HepG2 (cell line): ENCODE data around the gene DTNB. TPM values are rescaled to one million over a fixed set of nuclear protein-coding genes. Genes with fewer than 3 reads are reported as not detected.

ENCODE experiments used
- ATAC-seq: fragments of 200-7000 bp; cut with Tn5 transposase; 3 replicates; pipeline ENCODE4 v1.9.1; 2020; ENCODE audit warnings: mild to moderate bottlenecking, moderate library complexity
- BruUV-seq: library from RNA; stranded (reverse); fragments of 400-500 nt; replicated peaks from 2 replicates; lab custom pipeline; 2021; lab: Mats Ljungman, UMichigan
- CTCF ChIA-PET: fragments of 300-600 bp; formaldehyde crosslinking; extraction: SDS; loops from one replicate; lab custom pipeline; 2021; ENCODE audit warnings: low total read pairs, inconsistent platforms, low intra/inter-chr PET ratio; lab: Yijun Ruan, JAX
- POLR2A ChIA-PET: fragments of 350-600 bp; sonication (Branson Sonifier 250); formaldehyde crosslinking; loops from one replicate; lab custom pipeline; 2020; ENCODE audit warnings: antibody characterized with exemption, inconsistent platforms; lab: Yijun Ruan, JAX
- DNase-seq: peaks from one replicate; pipeline ENCODE4 v3.0.0-alpha.2; 2015; ENCODE audit warnings: low spot score
- FAIRE-seq: peaks from 3 replicates; lab custom pipeline; 2011; peaks lifted over from hg19 to GRCh38; lab: Jason Lieb, UNC
- H2AFZ ChIP-seq: one replicate; pipeline ENCODE4 v1.6.1; 2011; ENCODE audit warnings: low read length, inconsistent platforms
- H3K27ac ChIP-seq: fragments of 300-600 bp; 3 replicates; pipeline ENCODE4 v1.8.0; 2011; ENCODE audit warnings: mixed run types, mild to moderate bottlenecking, mixed read lengths, low read length, inconsistent platforms; ENCODE audit not compliant: insufficient read depth; ENCODE audit errors: extremely low read length
- H3K27me3 ChIP-seq, 2 experiments: fragments of 200-600 bp in 1 of 2; 2 replicates in 1 of 2; 3 replicates in 1 of 2; pipeline versions ENCODE4 v1.6.0 to v1.8.0; 2011; ENCODE audit warnings: low read length in 2 of 2, mild to moderate bottlenecking in 2 of 2, moderate library complexity in 2 of 2, inconsistent platforms in 1 of 2; ENCODE audit not compliant: insufficient read depth in 2 of 2, control insufficient read depth in 1 of 2
- H3K36me3 ChIP-seq, 2 experiments: fragments of 200-600 bp in 1 of 2; replicated peaks in 1 of 2; 2 replicates in 1 of 2; 3 replicates in 1 of 2; pipeline versions ENCODE4 v1.5.1 to v1.8.0; 2011; ENCODE audit warnings: low read length in 2 of 2, inconsistent platforms in 1 of 2; ENCODE audit not compliant: insufficient read depth in 2 of 2, control insufficient read depth in 1 of 2
- H3K4me1 ChIP-seq: 2 replicates; pipeline ENCODE4 v1.5.1; 2012; ENCODE audit warnings: low read length, inconsistent platforms; ENCODE audit not compliant: insufficient read depth
- H3K4me2 ChIP-seq: 2 replicates; pipeline ENCODE4 v1.6.0; 2011; ENCODE audit warnings: low read depth, low read length, inconsistent platforms
- H3K4me3 ChIP-seq, 3 experiments: fragments of 200-600 bp in 1 of 3; sonication (generic), shearing (Covaris generic) in 1 of 3; replicated peaks in 1 of 3; 2 replicates each; pipeline ENCODE4 v1.5.1; 2011 to 2016; ENCODE audit warnings: low read length in 3 of 3, inconsistent platforms in 2 of 3, low read depth in 2 of 3, mild to moderate bottlenecking in 2 of 3, control low read depth in 1 of 3, mixed read lengths in 1 of 3; ENCODE audit not compliant: insufficient read depth in 1 of 3
- H3K79me2 ChIP-seq: one replicate; pipeline ENCODE4 v1.6.1; 2011; ENCODE audit warnings: low read length, inconsistent platforms; ENCODE audit not compliant: insufficient read depth
- H3K9ac ChIP-seq: 2 replicates; pipeline ENCODE4 v1.6.0; 2011; ENCODE audit warnings: mild to moderate bottlenecking, low read depth, low read length, inconsistent platforms; ENCODE audit not compliant: insufficient read depth
- H3K9me3 ChIP-seq: 2 replicates; pipeline ENCODE4 v1.5.1; 2012; ENCODE audit warnings: mild to moderate bottlenecking, low read length
- H4K20me1 ChIP-seq: 2 replicates; pipeline ENCODE4 v1.6.0; 2011; ENCODE audit warnings: inconsistent platforms, mild to moderate bottlenecking, low read length, moderate library complexity; ENCODE audit not compliant: insufficient read depth
- BRD4 ChIP-seq: sonication (generic); formaldehyde crosslinking; IDR thresholded peaks from 2 replicates; pipeline ENCODE4 v1.4.0; 2020; ENCODE audit warnings: missing genetic modification reagents
- E2F5 ChIP-seq: sonication (generic); formaldehyde crosslinking; conservative IDR thresholded peaks from 2 replicates; pipeline ENCODE4 v1.4.0; 2020; ENCODE audit warnings: missing genetic modification reagents
- HOXA7 ChIP-seq: sonication (generic); formaldehyde crosslinking; IDR thresholded peaks from 2 replicates; pipeline ENCODE4 v1.8.1; 2022; ENCODE audit warnings: mild to moderate bottlenecking, missing genetic modification reagents, moderate library complexity
- IRF1 ChIP-seq: sonication (generic); formaldehyde crosslinking; IDR thresholded peaks from 2 replicates; pipeline ENCODE4 v1.4.0; 2020; ENCODE audit warnings: low read depth, mild to moderate bottlenecking, missing genetic modification reagents
- NCOA5 ChIP-seq: sonication (generic); formaldehyde crosslinking; IDR thresholded peaks from 2 replicates; pipeline ENCODE4 v1.4.0; 2020; ENCODE audit warnings: missing genetic modification reagents
- NR1H2 ChIP-seq: sonication (generic); formaldehyde crosslinking; IDR thresholded peaks from 2 replicates; pipeline ENCODE4 v1.8.1; 2022; ENCODE audit warnings: low read depth, missing genetic modification reagents, borderline replicate concordance
- PHB2 ChIP-seq: fragments of 450-650 bp; IDR thresholded peaks from 2 replicates; pipeline ENCODE4 v1.6.1; 2018; ENCODE audit not compliant: partially characterized antibody
- PHF8 ChIP-seq: sonication (generic); formaldehyde crosslinking; IDR thresholded peaks from 2 replicates; pipeline ENCODE4 v1.5.0; 2020; ENCODE audit warnings: missing genetic modification reagents
- SKI ChIP-seq: fragments of 450-650 bp; IDR thresholded peaks from one replicate; pipeline ENCODE4 v1.6.1; 2018; ENCODE audit warnings: mild to moderate bottlenecking; ENCODE audit not compliant: partially characterized antibody
- TBP ChIP-seq: sonication (generic); formaldehyde crosslinking; IDR thresholded peaks from 2 replicates; pipeline ENCODE4 v1.5.0; 2020; ENCODE audit warnings: missing genetic modification reagents
- ZBTB49 ChIP-seq: sonication (generic); formaldehyde crosslinking; IDR thresholded peaks from 2 replicates; pipeline ENCODE4 v1.4.0; 2020; ENCODE audit warnings: missing genetic modification reagents, borderline replicate concordance
- ZBTB8A ChIP-seq: sonication (generic); formaldehyde crosslinking; IDR thresholded peaks from 2 replicates; pipeline ENCODE4 v1.4.0; 2020; ENCODE audit warnings: mild to moderate bottlenecking, low read depth, missing genetic modification reagents, borderline replicate concordance
- ZFP41 ChIP-seq: sonication (generic); formaldehyde crosslinking; IDR thresholded peaks from 2 replicates; pipeline ENCODE4 v1.4.0; 2020; ENCODE audit warnings: mild to moderate bottlenecking, missing genetic modification reagents, borderline replicate concordance
- ZNF646 ChIP-seq: sonication (generic); formaldehyde crosslinking; IDR thresholded peaks from 2 replicates; pipeline ENCODE4 v1.9.0; 2021; ENCODE audit warnings: mild to moderate bottlenecking, missing genetic modification reagents
- ZZZ3 ChIP-seq: sonication (generic); formaldehyde crosslinking; IDR thresholded peaks from 2 replicates; pipeline ENCODE4 v1.4.0; 2020; ENCODE audit warnings: missing genetic modification reagents, mild to moderate bottlenecking, borderline replicate concordance
- WGBS: methylation state at CpG from one replicate; pipeline ENCODE4 v1.1.6; 2017; ENCODE audit warnings: low lambda C conversion rate; 5-methylcytosine and 5-hydroxymethylcytosine counted together
- in situ Hi-C: cut with HindIII; loops from 2 replicates; pipeline ENCODE4 v1.10.0; 2017; ENCODE audit warnings: low pct_unique_long_range_greater_than_20kb; ENCODE audit not compliant: extremely low pct_ligation_motif_present
- intact Hi-C: fragments of 100-400 bp; cut with micrococcal nuclease; formaldehyde crosslinking; loops from one replicate; pipeline ENCODE4 v1.10.0; 2022; ENCODE audit not compliant: unreplicated experiment
- polyA plus RNA-seq, 8 experiments: library from polyadenylated mRNA; depleted of rRNA in 3 of 8; stranded (reverse) in 7 of 8; unstranded in 1 of 8; fragments of >200 nt; fragmentation: Illumina TruSeq in 4 of 8; extraction: Trizol in 4 of 8; gene quantifications; 2 replicates each; pipeline versions ENCODE4 v1.2.1 to v1.2.3, GENCODE V29; 2011 to 2016; ENCODE audit warnings: low read depth in 4 of 8, missing spikeins in 1 of 8, mixed read lengths in 1 of 8; ENCODE audit not compliant: insufficient read depth in 1 of 8
- total RNA-seq, 5 experiments: library from RNA; depleted of rRNA; stranded (reverse); fragments of >200 nt; fragmentation: Illumina TruSeq; extraction: Trizol; gene quantifications; 2 replicates each; pipeline ENCODE4 v1.2.3, GENCODE V29; 2016; ENCODE audit warnings: low read depth in 1 of 5

DTNB gene
- total and polyA plus RNA-seq, 2 of the 13 experiments (the other 11 are each of a cell fraction or from before 2014, with no cell fraction given) = 14.4 to 23.9 TPM

GRCh38 chr2:25419678-25420242, 253.6 kb downstream of the DTNB start:
- ATAC-seq = no peak
- Histone ChIP-seq H3K4me3 (no peak overlapping the region), H3K36me3 (no peaks in the 10 kb centered on the region; a peak in 1 of 5 replicates), H4K20me1 (no peaks in the 10 kb centered on the region), H3K79me2 (no peaks in the 10 kb centered on the region), H3K27me3 (no peaks in the 10 kb centered on the region), H3K4me2 (no peak overlapping the region), H2AFZ (no peak overlapping the region), H3K27ac (no peak overlapping the region), H3K9ac (no peak overlapping the region), H3K9me3 (no peaks in the 10 kb centered on the region), H3K4me1 (peaks cover 17% of the 10 kb centered on the region)
- ChIA-PET CTCF (no interaction called here), POLR2A (no interaction called here)
- intact Hi-C loops (no loop called here), in situ Hi-C loops (no loop called here)
- no TSS peak for BruUV-seq
- WGBS = 98% methylated on average over 10 of the region's 10 CpGs
- DNase-seq = no peak
- no peak for FAIRE-seq
- no peak for TF ChIP-seq PHB2
- TF ChIP-seq SKI = no peak
- TF ChIP-seq E2F5 (CRISPR knock-in tag) = no peak
- no peak for TF ChIP-seq NCOA5
- no peak for TF ChIP-seq NR1H2 (CRISPR knock-in tag)
- no peak for TF ChIP-seq PHF8 (CRISPR knock-in tag)
- no peak for TF ChIP-seq ZZZ3 (CRISPR knock-in tag)
- TF ChIP-seq ZFP41 (CRISPR knock-in tag) = no peak
- no peak for TF ChIP-seq ZBTB49 (CRISPR knock-in tag)
- no peak for TF ChIP-seq HOXA7 (CRISPR knock-in tag)
- TF ChIP-seq BRD4 (CRISPR knock-in tag) = no peak
- no peak for TF ChIP-seq IRF1 (CRISPR knock-in tag)
- TF ChIP-seq ZNF646 (CRISPR knock-in tag) = no peak
- no peak for TF ChIP-seq TBP (CRISPR knock-in tag)
- TF ChIP-seq ZBTB8A (CRISPR knock-in tag) = no peak
